MM.1S (cell line): ENCODE data around the gene MPRIP.

Source experiments
- DNase-seq: peaks from one replicate; pipeline ENCODE4 v3.0.0-alpha.2; 2015
- H2AFZ ChIP-seq: fragments of 300-600 bp; sonication (generic); 2 replicates; pipeline ENCODE4 v1.6.0; 2016; ENCODE audit warnings: antibody characterized with exemption, low read length
- H3F3A ChIP-seq: fragments of 300-600 bp; sonication (generic); 2 replicates; pipeline ENCODE4 v1.6.1; 2016; ENCODE audit warnings: mild to moderate bottlenecking, antibody characterized with exemption, low read length, moderate library complexity, mixed read lengths; ENCODE audit not compliant: insufficient read depth
- H3K27ac ChIP-seq: fragments of 300-600 bp; sonication (generic); 2 replicates; pipeline ENCODE4 v1.5.1; 2016; ENCODE audit warnings: mild to moderate bottlenecking, low read length
- H3K27me3 ChIP-seq: fragments of 300-600 bp; sonication (generic); replicated peaks from 2 replicates; pipeline ENCODE4 v1.6.0; 2016; ENCODE audit warnings: low read length; ENCODE audit not compliant: insufficient read depth
- H3K36me3 ChIP-seq: fragments of 300-600 bp; sonication (generic); replicated peaks from 2 replicates; pipeline ENCODE4 v1.6.1; 2016; ENCODE audit warnings: mild to moderate bottlenecking, low read length, mixed read lengths; ENCODE audit not compliant: insufficient read depth
- H3K4me1 ChIP-seq: fragments of 300-600 bp; sonication (generic); 2 replicates; pipeline ENCODE4 v1.6.1; 2016; ENCODE audit warnings: low read length, mixed read lengths
- H3K4me2 ChIP-seq: fragments of 300-600 bp; sonication (generic); 2 replicates; pipeline ENCODE4 v1.6.0; 2016; ENCODE audit warnings: low read depth, low read length
- H3K4me3 ChIP-seq: fragments of 300-600 bp; sonication (generic); 2 replicates; pipeline ENCODE4 v1.5.1; 2016; ENCODE audit warnings: low read length, mixed read lengths
- H3K79me2 ChIP-seq: fragments of 300-600 bp; sonication (generic); 2 replicates; pipeline ENCODE4 v1.6.1; 2016; ENCODE audit warnings: mixed run types, low read length, mixed read lengths
- H3K9ac ChIP-seq: fragments of 300-600 bp; sonication (generic); 2 replicates; pipeline ENCODE4 v1.6.1; 2016; ENCODE audit warnings: low read length, mixed read lengths
- H3K9me2 ChIP-seq: fragments of 300-600 bp; sonication (generic); replicated peaks from 2 replicates; pipeline ENCODE4 v1.6.1; 2016; ENCODE audit warnings: mild to moderate bottlenecking, low read length, mixed read lengths; ENCODE audit not compliant: insufficient read depth
- H3K9me3 ChIP-seq: fragments of 300-600 bp; sonication (generic); replicated peaks from 2 replicates; pipeline ENCODE4 v1.6.1; 2016; ENCODE audit warnings: mild to moderate bottlenecking, low read length, mixed read lengths; ENCODE audit not compliant: insufficient read depth
- H4K20me1 ChIP-seq: fragments of 300-600 bp; sonication (generic); 2 replicates; pipeline ENCODE4 v1.6.1; 2016; ENCODE audit warnings: mild to moderate bottlenecking, low read length, moderate library complexity, mixed read lengths; ENCODE audit not compliant: insufficient read depth
- CTCF ChIP-seq: fragments of 300-600 bp; sonication (generic); IDR thresholded peaks from 2 replicates; pipeline ENCODE4 v1.5.1; 2016; ENCODE audit warnings: antibody characterized with exemption, low read length, mixed read lengths
- EZH2 ChIP-seq: fragments of 300-600 bp; sonication (generic); optimal IDR thresholded peaks from 2 replicates; pipeline ENCODE3; 2017; ENCODE audit warnings: low read depth, mild to moderate bottlenecking, antibody characterized with exemption, low read length, mixed read lengths
- EZH2phosphoT487 ChIP-seq: fragments of 300-600 bp; sonication (generic); IDR thresholded peaks from 2 replicates; pipeline ENCODE4 v1.6.1; 2018; ENCODE audit warnings: antibody characterized with exemption, low read length

Gene MPRIP

GRCh38 chr17:17180741-17181525 lies 138.7 kb downstream of the MPRIP start:
- H3K9me2 ChIP-seq: no peaks in the 10 kb centered on the region
- no peaks in the 10 kb centered on the region for H3F3A ChIP-seq
- no peaks in the 10 kb centered on the region for H3K27me3 ChIP-seq
- H2AFZ ChIP-seq: no peak overlapping the region
- no peaks in the 10 kb centered on the region for H3K9me3 ChIP-seq
- no peak overlapping the region for H3K4me2 ChIP-seq
- H4K20me1 ChIP-seq: no peaks in the 10 kb centered on the region
- no peak overlapping the region for H3K9ac ChIP-seq
- 0 out of 2 replicates have a peak, but pooled peaks cover 2% of the 10 kb centered on the region for H3K36me3 ChIP-seq
- H3K4me1 ChIP-seq: no peaks in the 10 kb centered on the region
- no peaks in the 10 kb centered on the region for H3K79me2 ChIP-seq
- TF ChIP-seq CTCF: no peak
- TF ChIP-seq EZH2: no peak
- TF ChIP-seq EZH2phosphoT487: no peak
- no peak overlapping the region for H3K4me3 ChIP-seq
- no peak overlapping the region for H3K27ac ChIP-seq
- DNase-seq: no peak

- H2AFZ ChIP-seq: no peak overlapping the region
- no peaks in the 10 kb centered on the region for H3K4me1 ChIP-seq
- H3K79me2 ChIP-seq: no peaks in the 10 kb centered on the region
- no peaks in the 10 kb centered on the region for H3K9me3 ChIP-seq
- H3K36me3 ChIP-seq: 0 out of 2 replicates have a peak, but pooled peaks cover 2% of the 10 kb centered on the region
- no peak overlapping the region for H3K4me3 ChIP-seq
- no peaks in the 10 kb centered on the region for H4K20me1 ChIP-seq
- H3K9me2 ChIP-seq: no peaks in the 10 kb centered on the region
- H3F3A ChIP-seq: no peaks in the 10 kb centered on the region
- no peaks in the 10 kb centered on the region for H3K27me3 ChIP-seq
- H3K4me2 ChIP-seq: no peak overlapping the region
- TF ChIP-seq EZH2 (no peak), EZH2phosphoT487 (no peak)
- no peak overlapping the region for H3K27ac ChIP-seq
- no peak overlapping the region for H3K9ac ChIP-seq
- no peak for DNase-seq
These were observed 139.7 kb downstream of the MPRIP start for GRCh38 chr17:17181666-17182597.

- H4K20me1 ChIP-seq: no peaks in the 10 kb centered on the region
- 0 out of 2 replicates have a peak, but pooled peaks cover 2% of the 10 kb centered on the region for H3K36me3 ChIP-seq
- no peaks in the 10 kb centered on the region for H3K9me2 ChIP-seq
- TF ChIP-seq EZH2: no peak
- no peak for TF ChIP-seq CTCF
- no peak for TF ChIP-seq EZH2phosphoT487
- H3K4me3 ChIP-seq: no peak overlapping the region
- H3K4me1 ChIP-seq: no peaks in the 10 kb centered on the region
- no peaks in the 10 kb centered on the region for H3K79me2 ChIP-seq
- H3K27me3 ChIP-seq: no peaks in the 10 kb centered on the region
- H2AFZ ChIP-seq: no peak overlapping the region
- no peaks in the 10 kb centered on the region for H3F3A ChIP-seq
- H3K4me2 ChIP-seq: no peak overlapping the region
- no peak for DNase-seq
- no peak overlapping the region for H3K27ac ChIP-seq
- H3K9me3 ChIP-seq: no peaks in the 10 kb centered on the region
- H3K9ac ChIP-seq: no peak overlapping the region
These were observed 140.4 kb downstream of the MPRIP start for GRCh38 chr17:17182598-17183136.
